Left renal cortex interstitium (tissue), 4 donors: ENCODE measurements around the gene DNM3. TPM values are rescaled to one million over a fixed set of nuclear protein-coding genes. Genes with fewer than 3 reads are reported as not detected.
"Not testable (repeated sequence)": the region's sequence is repeated elsewhere in the genome, so short reads cannot be mapped to it uniquely, and the experiment has no call there.

Experiments
- DNase-seq, 4 donors: peaks; one replicate each; pipeline ENCODE4 v3.0.0-alpha.2; 2013; ENCODE audit warnings: low read depth in 4 of 4, low spot score in 2 of 4, missing footprints in 1 of 4
- polyA plus RNA-seq, 4 donors: library from polyadenylated mRNA; unstranded; fragments of 120-200 nt; gene quantifications; one replicate each; pipeline ENCODE4 v1.2.1, GENCODE V29; 2013; ENCODE audit not compliant: insufficient read length in 4 of 4

DNM3 gene
- polyA plus RNA-seq, 4 donors: 3.5 to 5.8 (median 4.5) TPM

GRCh38 chr1:172342584-172343239, 501.4 kb downstream of the DNM3 start:
- DNase-seq: no peak

- no peak for DNase-seq
Observed at GRCh38 chr1:172343240-172344160, 502.2 kb downstream of the DNM3 start.

GRCh38 chr1:172344444-172344843, 503.1 kb downstream of the DNM3 start:
- no peak for DNase-seq

GRCh38 chr1:172345077-172345476, 503.8 kb downstream of the DNM3 start:
- no peak for DNase-seq

GRCh38 chr1:172347416-172347815, 506.1 kb downstream of the DNM3 start:
- no peak for DNase-seq

DNA sequence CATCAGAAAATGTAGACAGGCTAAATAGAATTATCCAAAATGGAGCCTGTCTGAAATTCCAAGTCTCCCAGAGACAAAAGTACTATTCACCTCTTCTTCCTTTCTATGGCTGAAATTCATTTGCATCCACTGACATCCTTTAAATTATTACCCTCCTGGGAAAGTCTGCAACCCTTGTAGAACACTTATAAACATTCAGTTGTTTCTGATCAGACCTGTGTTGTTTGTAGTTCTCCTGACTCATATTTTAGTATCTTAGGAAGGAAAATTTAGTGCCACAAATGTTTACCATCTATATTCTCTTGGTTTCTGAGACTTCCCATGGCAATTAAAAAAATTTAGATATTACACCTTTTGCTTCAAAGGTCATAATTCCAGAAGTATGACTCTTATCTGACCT, 509.6 kb downstream of the DNM3 start:
- peak in 1 of 4 donors; percentile 17 for DNase-seq

DNA sequence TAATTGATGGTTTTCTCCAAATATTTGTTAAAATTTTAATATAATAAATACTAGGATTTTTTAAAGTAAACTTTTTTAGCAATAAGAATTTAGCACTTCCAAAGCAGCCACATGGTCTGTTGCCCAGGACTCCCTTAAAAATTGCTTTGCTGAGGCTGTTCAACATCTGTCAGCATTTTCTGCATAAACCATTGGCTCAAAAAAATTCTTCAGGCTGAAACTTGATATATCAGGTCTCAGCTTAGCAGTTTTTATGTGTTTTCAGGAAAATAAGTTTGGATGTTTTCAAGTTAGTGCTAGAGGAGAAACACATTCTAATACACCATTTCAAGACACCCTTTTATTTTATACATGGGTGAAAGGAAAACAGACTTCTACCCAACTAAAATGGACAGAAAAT, 510.0 kb downstream of the DNM3 start:
- no peak for DNase-seq

DNA sequence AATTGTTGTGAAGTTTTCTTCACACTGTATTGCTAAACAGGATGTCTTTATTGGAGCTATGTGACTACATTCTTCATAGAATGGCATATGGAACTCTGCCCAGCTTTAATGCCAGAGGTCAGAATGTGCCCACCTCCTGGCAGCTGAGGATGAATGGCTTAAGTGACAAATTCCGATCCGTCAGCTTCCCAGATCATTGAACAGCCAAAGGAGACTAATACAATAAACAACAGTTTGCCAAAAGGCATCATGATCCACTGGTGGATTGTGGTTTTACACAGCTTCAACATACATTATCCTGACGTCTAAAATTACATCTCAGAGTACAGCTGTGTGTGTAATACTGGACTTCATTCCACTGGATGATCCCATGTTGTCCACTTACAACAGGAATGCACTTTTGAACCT, 510.5 kb downstream of the DNM3 start:
- DNase-seq: no peak

DNA sequence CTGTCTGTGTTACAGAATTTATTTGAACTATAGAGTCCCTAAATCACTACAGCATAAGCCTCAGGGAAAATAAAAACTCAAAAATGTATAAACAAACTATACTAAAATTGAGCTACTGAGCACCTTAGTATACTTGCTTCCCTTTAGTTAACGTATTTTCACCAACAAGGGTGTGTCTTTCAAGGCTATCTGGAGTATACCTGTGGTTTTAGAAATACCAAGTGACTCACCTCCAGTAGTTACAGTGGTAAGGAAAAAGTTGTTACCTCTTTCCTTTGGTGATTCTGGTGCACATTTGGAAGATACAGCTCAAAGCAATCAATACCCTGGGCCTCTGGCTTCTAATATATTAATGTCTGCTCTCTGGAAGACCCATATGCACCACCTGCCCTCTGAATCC, 511.1 kb downstream of the DNM3 start:
- no peak for DNase-seq

DNA sequence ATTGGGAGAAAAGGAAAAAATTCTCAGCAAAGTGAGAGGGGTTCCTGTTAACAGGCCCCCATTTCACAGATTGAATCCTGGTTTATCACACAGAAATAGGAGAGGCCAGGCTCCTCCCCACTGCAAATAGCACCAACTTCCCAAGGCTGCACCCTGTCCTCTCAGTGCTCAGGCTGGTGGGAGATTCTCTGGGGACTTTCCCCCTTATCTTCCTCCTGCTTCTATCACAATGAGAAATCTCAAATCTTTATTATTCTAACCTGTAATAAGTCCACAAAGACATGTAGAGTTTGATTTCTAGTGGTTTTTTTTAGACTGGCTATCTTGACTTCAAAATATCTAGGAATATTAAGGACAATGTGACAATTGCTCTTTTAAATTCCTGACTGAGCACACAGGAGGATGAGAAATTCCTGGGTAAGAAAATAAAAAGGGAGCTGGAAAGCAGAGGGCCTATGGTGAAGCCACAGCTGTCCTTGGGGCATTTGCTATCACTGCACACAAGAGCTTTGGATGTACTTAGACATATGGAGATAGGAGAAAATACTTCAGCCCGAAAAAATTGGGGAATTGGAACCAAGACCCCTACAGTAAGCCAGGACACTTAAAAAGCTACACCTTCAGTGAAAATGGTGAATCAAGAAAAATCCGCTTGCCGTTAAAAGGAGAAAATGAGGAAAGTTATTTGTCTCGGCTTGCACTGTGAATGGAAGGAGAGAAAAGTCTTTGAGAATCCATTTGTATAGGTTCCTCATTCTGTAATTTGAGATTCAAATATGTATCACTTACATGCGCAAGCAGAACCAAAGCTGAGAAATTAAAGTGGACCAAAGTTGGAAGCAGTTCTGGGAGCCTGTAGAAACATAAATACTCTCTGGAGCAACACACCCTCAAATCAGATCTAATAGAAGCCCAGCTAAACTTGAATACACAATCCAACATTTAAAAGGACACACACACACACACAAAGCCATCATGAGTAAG, 513.3 kb downstream of the DNM3 start:
- no peak for DNase-seq

DNA sequence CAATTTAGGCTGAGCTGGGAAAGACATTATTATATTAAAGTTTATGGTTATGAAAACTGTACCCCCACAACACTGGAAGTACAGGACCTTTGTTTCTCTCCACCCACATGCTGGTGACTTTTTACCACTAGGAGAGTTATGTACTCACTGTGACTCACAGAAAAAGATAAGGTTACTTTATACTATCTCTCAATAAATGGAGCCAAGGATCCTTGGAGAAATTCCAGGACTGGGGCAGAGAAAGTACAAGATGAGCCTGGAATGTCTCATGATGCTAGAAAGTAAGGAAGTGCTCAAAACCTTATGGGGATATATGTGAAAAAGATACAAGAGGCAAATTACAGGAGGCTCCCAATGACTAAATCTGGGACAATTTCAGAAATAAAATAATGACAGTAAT, 515.3 kb downstream of the DNM3 start:
- no peak for DNase-seq

DNA sequence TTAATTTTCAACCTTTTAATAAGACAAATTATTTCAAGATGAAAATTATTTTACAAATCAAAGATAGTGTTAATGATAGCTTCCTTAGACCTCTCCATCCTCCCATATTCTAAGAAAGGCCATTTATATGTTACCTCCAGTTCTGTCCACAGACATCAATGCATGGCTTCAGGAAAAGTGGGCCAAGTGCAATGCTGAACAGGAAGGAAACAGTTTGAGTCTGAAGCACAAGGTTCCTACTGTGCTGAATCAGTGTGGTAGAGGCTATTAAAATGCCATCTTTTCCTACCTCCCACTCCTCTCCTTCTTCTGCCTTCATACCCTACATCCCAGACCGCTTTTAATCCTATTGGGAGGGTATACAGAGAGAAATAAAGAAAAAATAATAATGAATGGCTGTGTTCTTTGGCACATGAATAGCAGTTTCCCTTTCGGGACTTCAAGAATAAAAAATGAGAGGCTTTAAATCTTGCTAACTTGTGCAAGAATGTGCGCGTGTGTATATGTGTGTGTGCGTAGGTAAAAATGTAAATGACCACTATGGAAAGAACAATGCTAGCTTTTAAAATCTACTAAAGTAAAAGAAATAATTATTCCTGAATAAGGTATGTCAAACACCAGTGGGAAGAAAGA, 516.6 kb downstream of the DNM3 start:
- no peak for DNase-seq

DNA sequence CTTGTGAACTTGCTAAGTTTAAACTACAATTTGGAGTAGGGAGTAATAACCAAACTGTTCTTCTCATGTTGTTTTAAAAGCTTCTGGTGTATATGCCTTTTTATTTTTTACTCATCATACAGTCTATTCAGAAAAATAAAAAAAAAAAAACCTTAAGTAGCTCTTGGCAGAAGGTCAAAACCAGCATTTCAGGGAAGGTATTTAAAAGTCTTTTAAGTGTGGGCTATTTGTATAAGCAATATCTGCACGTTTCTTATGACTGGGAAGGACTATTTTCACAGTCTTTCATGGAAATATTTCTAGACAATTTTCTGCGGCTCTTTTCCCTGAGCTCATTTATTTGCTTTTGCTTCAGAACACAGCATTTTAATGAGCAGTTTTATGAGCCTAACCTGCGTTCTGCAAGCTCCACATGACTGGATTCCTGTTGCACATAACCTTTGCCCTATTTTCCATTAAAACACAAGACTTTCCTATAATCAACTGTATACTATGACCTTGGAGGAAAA, 518.2 kb downstream of the DNM3 start:
- no peak for DNase-seq

DNA sequence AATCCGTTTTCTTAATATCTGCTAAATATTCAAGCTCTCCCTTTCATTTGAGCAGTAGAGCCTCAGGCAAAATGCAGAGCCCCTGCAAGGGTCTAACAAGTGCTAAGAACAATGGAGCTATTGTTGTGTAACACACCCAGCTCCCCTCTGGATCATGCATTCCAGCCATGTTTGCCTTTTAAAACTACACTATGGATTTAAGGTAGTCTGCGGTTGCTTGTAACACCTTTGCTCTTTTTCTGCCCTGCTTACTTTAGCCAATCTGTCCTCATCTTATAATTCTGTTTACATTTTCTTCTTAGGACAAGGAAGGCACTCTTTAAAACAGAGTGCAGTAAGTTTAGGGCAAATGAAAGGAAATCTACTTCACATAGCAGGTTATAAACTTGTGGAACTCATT, 519.2 kb downstream of the DNM3 start:
- no peak for DNase-seq

DNA sequence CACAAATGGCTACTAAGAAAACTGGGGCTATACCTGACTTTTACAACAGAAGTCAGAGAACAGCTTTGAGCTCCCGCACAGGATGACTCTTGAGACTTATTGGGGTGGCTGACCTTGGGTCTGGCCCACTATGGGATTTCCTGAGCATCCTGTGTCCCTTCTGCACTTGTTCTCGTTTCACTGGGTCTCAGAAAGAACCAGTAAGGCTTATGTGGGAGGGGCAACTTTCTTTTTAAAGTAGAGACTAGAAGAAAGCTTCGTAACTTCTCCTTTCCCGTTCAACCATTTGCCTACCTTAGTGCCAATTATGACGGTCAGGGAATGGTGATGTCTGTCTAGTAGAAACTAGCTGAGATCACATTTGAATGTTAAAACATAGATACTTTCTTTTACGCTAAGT, 519.7 kb downstream of the DNM3 start:
- no peak for DNase-seq

DNA sequence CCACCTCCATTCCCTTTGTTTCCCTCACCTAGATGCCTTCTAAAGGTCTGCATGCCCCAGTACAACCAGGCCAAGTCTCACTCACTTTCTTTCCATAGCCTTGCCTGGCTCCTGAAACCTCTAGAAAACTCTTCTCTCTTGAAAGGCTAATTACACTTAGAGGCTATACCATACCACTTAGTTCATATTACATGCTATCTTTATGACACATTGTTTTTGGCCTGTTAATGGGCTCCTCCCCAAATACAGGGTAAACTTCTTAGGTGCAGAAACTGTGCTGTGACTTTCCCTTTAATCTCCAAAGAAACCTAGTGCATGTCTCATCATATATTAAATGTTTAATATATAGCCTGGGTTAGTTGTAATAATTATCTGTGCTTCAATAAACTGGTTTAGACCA, 522.6 kb downstream of the DNM3 start:
- no peak for DNase-seq

DNA sequence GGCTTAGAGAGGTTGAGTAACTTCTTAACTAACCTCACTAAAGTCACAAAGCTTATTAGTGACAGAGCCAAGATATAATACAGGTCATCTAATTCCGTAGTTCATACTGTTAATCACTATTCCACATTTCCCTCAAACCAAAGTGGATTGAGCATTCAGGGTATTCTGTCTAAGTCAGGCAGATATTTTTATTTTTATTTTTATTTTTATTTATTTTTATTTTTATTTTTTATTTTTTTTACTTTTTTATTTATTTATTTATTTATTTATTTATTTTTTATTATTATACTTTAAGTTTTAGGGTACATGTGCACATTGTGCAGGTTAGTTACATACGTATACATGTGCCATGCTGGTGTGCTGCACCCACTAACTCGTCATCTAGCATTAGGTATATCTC, 530.3 kb downstream of the DNM3 start:
- DNase-seq: not testable (repeated sequence)

DNA sequence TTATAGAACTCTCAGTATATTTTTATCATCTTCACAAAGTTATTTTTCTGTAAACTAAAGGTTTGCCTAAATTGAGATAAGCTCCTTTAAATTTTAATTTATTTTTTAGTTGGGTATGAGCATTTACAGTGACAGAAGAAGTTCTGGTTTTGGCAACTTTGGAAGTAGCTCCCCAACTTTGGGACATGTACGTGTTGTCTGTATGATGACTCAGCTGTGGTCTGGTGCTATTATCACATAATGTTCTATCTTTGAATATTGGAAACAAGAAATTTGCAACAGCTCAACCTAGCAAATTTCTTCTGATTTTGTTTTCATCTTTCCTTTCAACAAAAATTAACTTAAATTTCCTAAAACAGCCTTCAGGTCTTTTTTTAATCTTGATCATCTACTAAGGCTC, 532.6 kb downstream of the DNM3 start:
- no peak for DNase-seq

- no peak for DNase-seq
Observed at GRCh38 chr1:172375211-172375631, 533.9 kb downstream of the DNM3 start.

DNA sequence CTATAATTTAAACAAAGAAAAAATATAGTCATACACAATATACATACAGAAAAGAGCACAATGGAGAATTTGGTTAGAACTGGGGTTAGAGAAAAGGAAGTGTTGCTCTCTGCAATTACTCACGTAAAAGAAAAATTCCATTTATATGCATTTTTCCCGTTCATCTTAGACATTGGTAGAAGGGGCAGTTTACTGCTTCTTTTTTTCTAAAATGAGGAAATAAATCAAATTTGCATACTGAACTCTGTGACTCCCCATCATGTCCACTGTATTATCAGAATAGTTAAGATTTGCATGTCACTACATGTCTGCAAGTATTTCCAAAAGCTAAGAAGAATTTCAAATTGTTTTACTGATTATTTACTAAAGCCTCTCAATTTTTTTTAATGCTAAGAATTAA, 535.1 kb downstream of the DNM3 start:
- no peak for DNase-seq
